Stomach (tissue), 4 donors: ENCODE results near the gene TNFSF13.

ENCODE experiments used
- CTCF ChIP-seq, 7 experiments: fragments of 450-650 bp in 4 of 7; fragments of 200-600 bp in 3 of 7; sonication (generic) in 3 of 7; IDR thresholded peaks; one replicate each; pipeline ENCODE4 v1.5.1; 2016 to 2019; ENCODE audit warnings: antibody characterized with exemption in 7 of 7, control low read depth in 2 of 7, mild to moderate bottlenecking in 1 of 7
- POLR2A ChIP-seq, 4 donors: fragments of 450-650 bp; IDR thresholded peaks; one replicate each; pipeline ENCODE4 v1.6.1; 2016; ENCODE audit warnings: antibody characterized with exemption in 4 of 4, control low read depth in 2 of 4, mild to moderate bottlenecking in 1 of 4, moderate library complexity in 1 of 4
- POLR2AphosphoS5 ChIP-seq, 3 donors: sonication (generic); formaldehyde crosslinking; IDR thresholded peaks; one replicate each; pipeline ENCODE4 v1.6.1; 2016; ENCODE audit warnings: antibody characterized with exemption in 3 of 3

- peak in 4 of 7 experiments; percentile 28 to 54 (median 36) for TF ChIP-seq CTCF (IDR thresholded peaks at IDR 0.05)
- no peak for TF ChIP-seq POLR2A (IDR thresholded peaks at IDR 0.05)
- no peak for TF ChIP-seq POLR2AphosphoS5 (IDR thresholded peaks at IDR 0.05)
Observed at GRCh38 chr17:7523033-7523432, 35.5 kb upstream of the TNFSF13 start.
